OCI-LY7 (cell line): Measurements from ENCODE around the gene TULP4. TPM values are rescaled to one million over a fixed set of nuclear protein-coding genes. Genes with fewer than 3 reads are reported as not detected.

Experiments
- BruUV-seq: library from RNA; stranded (reverse); fragments of 400-500 nt; replicated peaks from 2 replicates; lab custom pipeline; 2021; lab: Mats Ljungman, UMichigan
- CTCF ChIA-PET: fragments of 300-600 bp; sonication (Branson Sonifier 250); formaldehyde crosslinking; loops from one replicate; lab custom pipeline; 2022; ENCODE audit warnings: antibody characterized with exemption; ENCODE audit not compliant: unreplicated experiment; lab: Charles Lee
- POLR2A ChIA-PET: fragments of 300-600 bp; sonication (Branson Sonifier 250); formaldehyde crosslinking; loops from one replicate; lab custom pipeline; 2022; ENCODE audit warnings: antibody characterized with exemption; lab: Charles Lee
- DNase-seq: peaks from one replicate; pipeline ENCODE4 v3.0.0-alpha.2; 2015; ENCODE audit warnings: low spot score
- H2AFZ ChIP-seq: fragments of 200-600 bp; sonication (generic), shearing (Covaris generic); 2 replicates; pipeline ENCODE4 v1.6.1; 2014; ENCODE audit warnings: mild to moderate bottlenecking, antibody characterized with exemption, low read length, moderate library complexity
- H3K27ac ChIP-seq: fragments of 200-600 bp; sonication (generic); 2 replicates; pipeline ENCODE4 v1.5.1; 2014; ENCODE audit warnings: mixed run types, low read depth, mild to moderate bottlenecking, moderate library complexity, low read length, inconsistent platforms; ENCODE audit not compliant: poor library complexity, severe bottlenecking
- H3K36me3 ChIP-seq: fragments of 200-600 bp; sonication (generic); 2 replicates; pipeline ENCODE4 v1.6.1; 2014; ENCODE audit warnings: mild to moderate bottlenecking, antibody characterized with exemption, low read length, moderate library complexity, mixed read lengths; ENCODE audit not compliant: insufficient read depth
- H3K4me1 ChIP-seq: fragments of 200-600 bp; sonication (generic); 2 replicates; pipeline ENCODE4 v1.5.1; 2014; ENCODE audit warnings: mild to moderate bottlenecking, low read length; ENCODE audit not compliant: insufficient read depth, poor library complexity, severe bottlenecking
- H3K4me2 ChIP-seq: fragments of 200-600 bp; sonication (generic); 2 replicates; pipeline ENCODE4 v1.6.1; 2014; ENCODE audit warnings: mild to moderate bottlenecking, low read length
- H3K4me3 ChIP-seq: fragments of 200-600 bp; sonication (generic); 2 replicates; pipeline ENCODE4 v1.5.1; 2014; ENCODE audit warnings: mild to moderate bottlenecking, low read depth, low read length; ENCODE audit not compliant: poor library complexity, severe bottlenecking
- H3K79me2 ChIP-seq: fragments of 200-600 bp; sonication (generic); 2 replicates; pipeline ENCODE4 v1.6.1; 2016; ENCODE audit warnings: low read depth, mild to moderate bottlenecking, low read length, moderate library complexity, mixed read lengths; ENCODE audit not compliant: insufficient read depth
- H3K9me2 ChIP-seq: fragments of 200-600 bp; sonication (generic); 2 replicates; pipeline ENCODE4 v1.6.1; 2016; ENCODE audit warnings: mild to moderate bottlenecking, low read length, mixed read lengths; ENCODE audit not compliant: insufficient read depth
- H3K9me3 ChIP-seq: fragments of 200-600 bp; sonication (generic); 2 replicates; pipeline ENCODE4 v1.6.1; 2014; ENCODE audit warnings: mild to moderate bottlenecking, mixed run types, low read length, mixed read lengths
- H4K20me1 ChIP-seq: fragments of 200-600 bp; sonication (generic); 2 replicates; pipeline ENCODE4 v1.6.1; 2014; ENCODE audit warnings: mild to moderate bottlenecking, antibody characterized with exemption, low read length, moderate library complexity, mixed read lengths; ENCODE audit not compliant: insufficient read depth
- EZH2phosphoT487 ChIP-seq: fragments of 200-600 bp; sonication (generic); IDR thresholded peaks from 2 replicates; pipeline ENCODE4 v1.6.1; 2018; ENCODE audit warnings: low read depth, borderline replicate concordance, mild to moderate bottlenecking, mixed run types, antibody characterized with exemption, low read length, moderate library complexity, mixed read lengths
- intact Hi-C: fragments of 100-400 bp; cut with micrococcal nuclease; formaldehyde crosslinking; loops from one replicate; pipeline ENCODE4 v1.10.0; 2022; ENCODE audit not compliant: unreplicated experiment
- total RNA-seq, 2 experiments: library from RNA; depleted of rRNA in 1 of 2; stranded (reverse); fragments of >200 nt in 1 of 2; shearing (Covaris generic) in 1 of 2; gene quantifications; 2 replicates each; pipeline ENCODE4 v1.2.3, GENCODE V29; 2014 to 2022
- TF ChIP-seq, protein P1 (sequence below): fragments of 200-600 bp; sonication (generic); conservative IDR thresholded peaks from 2 replicates; pipeline ENCODE4 v1.5.1; 2014; ENCODE audit warnings: mild to moderate bottlenecking, antibody characterized with exemption, low read length, moderate library complexity, mixed read lengths

TULP4 gene
- total RNA-seq, 2 experiments from 2014 or later: 62.1 to 64.8 TPM

DNA sequence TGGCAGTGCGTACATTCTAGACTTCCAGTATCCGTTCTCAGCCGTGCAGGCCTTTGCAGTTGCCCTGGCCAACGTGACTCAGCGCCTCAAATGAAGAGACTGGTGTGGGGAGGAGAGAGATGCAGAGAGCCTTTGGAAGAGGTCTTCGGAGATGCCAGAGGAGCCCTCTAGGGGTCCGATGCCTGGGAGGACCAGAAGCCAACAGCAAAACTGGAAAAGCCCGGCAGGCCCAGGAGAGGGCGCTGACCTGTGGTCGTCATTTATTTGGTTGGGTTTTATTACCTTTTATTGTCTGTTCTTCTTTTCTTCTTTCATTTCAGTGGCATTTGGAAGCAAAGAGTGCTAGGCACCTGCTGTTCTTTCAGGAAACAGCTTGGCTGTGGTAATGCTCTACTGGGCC is 194.3 kb downstream of the TULP4 start:
- intact Hi-C loops: no loop called here

DNA sequence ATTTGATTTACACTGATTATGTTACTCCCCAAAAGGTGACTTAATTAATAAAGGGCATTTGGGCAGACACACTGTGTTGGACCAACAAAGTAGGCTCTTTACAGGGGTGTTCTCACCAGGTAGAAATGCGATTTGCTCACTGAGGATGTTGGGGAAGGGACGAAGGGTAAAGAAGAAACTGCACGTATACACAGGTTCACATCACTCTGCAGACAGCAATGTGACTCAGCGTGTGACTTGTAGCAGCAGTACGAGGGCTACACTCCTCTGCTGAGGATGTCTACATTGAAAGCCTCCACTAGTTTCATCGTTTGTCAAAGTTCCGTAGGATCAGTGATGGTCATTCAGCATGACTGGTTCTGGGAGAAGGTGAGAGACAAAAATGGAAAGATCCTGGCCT is 194.9 kb downstream of the TULP4 start:
- Histone ChIP-seq H3K79me2 (no peaks in the 10 kb centered on the region), H3K4me1 (peaks cover 9% of the 10 kb centered on the region), H3K4me2 (no peak overlapping the region), H3K9me3 (no peaks in the 10 kb centered on the region), H3K9me2 (no peaks in the 10 kb centered on the region), H3K4me3 (no peak overlapping the region), H3K27ac (no peak overlapping the region), H3K36me3 (no peaks in the 10 kb centered on the region), H4K20me1 (no peaks in the 10 kb centered on the region), H2AFZ (no peak overlapping the region)
- no TSS peak for BruUV-seq
- TF ChIP-seq EZH2phosphoT487: no peak
- TF ChIP-seq, protein P1, sequence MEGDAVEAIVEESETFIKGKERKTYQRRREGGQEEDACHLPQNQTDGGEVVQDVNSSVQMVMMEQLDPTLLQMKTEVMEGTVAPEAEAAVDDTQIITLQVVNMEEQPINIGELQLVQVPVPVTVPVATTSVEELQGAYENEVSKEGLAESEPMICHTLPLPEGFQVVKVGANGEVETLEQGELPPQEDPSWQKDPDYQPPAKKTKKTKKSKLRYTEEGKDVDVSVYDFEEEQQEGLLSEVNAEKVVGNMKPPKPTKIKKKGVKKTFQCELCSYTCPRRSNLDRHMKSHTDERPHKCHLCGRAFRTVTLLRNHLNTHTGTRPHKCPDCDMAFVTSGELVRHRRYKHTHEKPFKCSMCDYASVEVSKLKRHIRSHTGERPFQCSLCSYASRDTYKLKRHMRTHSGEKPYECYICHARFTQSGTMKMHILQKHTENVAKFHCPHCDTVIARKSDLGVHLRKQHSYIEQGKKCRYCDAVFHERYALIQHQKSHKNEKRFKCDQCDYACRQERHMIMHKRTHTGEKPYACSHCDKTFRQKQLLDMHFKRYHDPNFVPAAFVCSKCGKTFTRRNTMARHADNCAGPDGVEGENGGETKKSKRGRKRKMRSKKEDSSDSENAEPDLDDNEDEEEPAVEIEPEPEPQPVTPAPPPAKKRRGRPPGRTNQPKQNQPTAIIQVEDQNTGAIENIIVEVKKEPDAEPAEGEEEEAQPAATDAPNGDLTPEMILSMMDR: no peak
- intact Hi-C loops: no loop called here
- CTCF ChIA-PET: no interaction called here
- DNase-seq: no peak
- POLR2A ChIA-PET: no interaction called here

More for the DNA sequence above, 194.3 kb downstream of the TULP4 start:
- no peak overlapping the region for H2AFZ ChIP-seq
- ChIA-PET CTCF (no interaction called here), POLR2A (no interaction called here)
- no peak for DNase-seq
- H3K9me3 ChIP-seq: no peaks in the 10 kb centered on the region
- H3K27ac ChIP-seq: no peak overlapping the region
- no TSS peak for BruUV-seq
- no peaks in the 10 kb centered on the region for H3K36me3 ChIP-seq
- no peak overlapping the region for H3K4me2 ChIP-seq
- TF ChIP-seq, protein P1: peak; percentile 43; the same call in 1 of the 2 replicates
- no peak for TF ChIP-seq EZH2phosphoT487
- H3K9me2 ChIP-seq: no peaks in the 10 kb centered on the region
- no peaks in the 10 kb centered on the region for H3K79me2 ChIP-seq
- peaks cover 9% of the 10 kb centered on the region for H3K4me1 ChIP-seq
- H3K4me3 ChIP-seq: no peak overlapping the region
- no peaks in the 10 kb centered on the region for H4K20me1 ChIP-seq

DNA sequence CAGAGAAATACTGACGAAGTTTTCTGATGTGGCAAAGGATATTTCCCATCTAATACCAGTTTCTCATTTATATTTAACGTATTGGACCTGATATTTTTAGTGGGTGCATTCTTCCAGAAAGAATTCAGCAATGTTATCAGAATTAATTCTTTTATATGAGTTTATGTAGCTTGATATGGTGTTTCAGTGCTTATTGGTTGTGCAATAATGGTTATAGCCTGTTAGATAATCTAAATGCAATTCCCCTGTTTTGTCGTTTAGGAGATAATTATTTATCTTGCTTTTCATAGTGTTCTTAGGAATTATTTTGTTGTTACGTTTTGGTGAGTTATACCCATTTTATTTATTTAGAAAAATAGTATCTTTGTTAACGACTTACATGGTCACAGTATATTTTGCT is 196.2 kb downstream of the TULP4 start:
- CTCF ChIA-PET: no interaction called here
- BruUV-seq: no TSS peak

More for the DNA sequence above, 196.2 kb downstream of the TULP4 start:
- H3K36me3 ChIP-seq: no peaks in the 10 kb centered on the region
- H3K27ac ChIP-seq: no peak overlapping the region
- no peak overlapping the region for H3K4me3 ChIP-seq
- peaks cover 9% of the 10 kb centered on the region for H3K4me1 ChIP-seq
- no peaks in the 10 kb centered on the region for H3K9me2 ChIP-seq
- H2AFZ ChIP-seq: no peak overlapping the region
- intact Hi-C loops: no loop called here
- POLR2A ChIA-PET: no interaction called here
- TF ChIP-seq, protein P1: no peak
- no peak for TF ChIP-seq EZH2phosphoT487
- no peak overlapping the region for H3K4me2 ChIP-seq
- H3K79me2 ChIP-seq: no peaks in the 10 kb centered on the region
- H4K20me1 ChIP-seq: no peaks in the 10 kb centered on the region
- DNase-seq: no peak
- H3K9me3 ChIP-seq: no peaks in the 10 kb centered on the region
